NCI-H460 (cell line): ENCODE measurements around the gene ALDH1A3. TPM values are rescaled to one million over a fixed set of nuclear protein-coding genes. Genes with fewer than 3 reads are reported as not detected.

ENCODE experiments used
- DNase-seq: peaks from one replicate; pipeline ENCODE4 v3.0.0-alpha.2; 2016; ENCODE audit warnings: low read depth; ENCODE audit errors: extremely low read depth
- total RNA-seq: library from RNA; depleted of rRNA; stranded (reverse); fragments of >200 nt; shearing (Covaris generic); gene quantifications from 2 replicates; pipeline ENCODE4 v1.2.3, GENCODE V29; 2014

Gene ALDH1A3
- total RNA-seq, 1 experiment from 2014 or later, result 1.9 TPM

GRCh38 chr15:100923076-100923475, 43.4 kb downstream of the ALDH1A3 start:
- DNase-seq, result no peak

- no peak for DNase-seq
These were observed 44.3 kb downstream of the ALDH1A3 start for GRCh38 chr15:100923902-100924301.

- DNase-seq, result no peak
These were observed 44.8 kb downstream of the ALDH1A3 start for GRCh38 chr15:100924436-100924835.

- DNase-seq, result no peak
These were observed 45.8 kb downstream of the ALDH1A3 start for GRCh38 chr15:100925480-100925879.

- DNase-seq, result no peak
These were observed 46.6 kb downstream of the ALDH1A3 start for GRCh38 chr15:100926258-100926657.

- no peak for DNase-seq
These were observed 47.5 kb downstream of the ALDH1A3 start for GRCh38 chr15:100926971-100927756.

- no peak for DNase-seq
These were observed 49.1 kb downstream of the ALDH1A3 start for GRCh38 chr15:100928632-100929280.

- no peak for DNase-seq
These were observed 50.0 kb downstream of the ALDH1A3 start for GRCh38 chr15:100929641-100930042.

- no peak for DNase-seq
These were observed 50.7 kb downstream of the ALDH1A3 start for GRCh38 chr15:100930306-100930848.

- DNase-seq, result no peak
These were observed 51.7 kb downstream of the ALDH1A3 start for GRCh38 chr15:100931143-100931890.

GRCh38 chr15:100932676-100933348, 53.2 kb downstream of the ALDH1A3 start:
- no peak for DNase-seq

- no peak for DNase-seq
These were observed 54.5 kb downstream of the ALDH1A3 start for GRCh38 chr15:100934166-100934565.

- no peak for DNase-seq
These were observed 55.1 kb downstream of the ALDH1A3 start for GRCh38 chr15:100934726-100935125.

- no peak for DNase-seq
These were observed 57.5 kb downstream of the ALDH1A3 start for GRCh38 chr15:100937171-100937570.

GRCh38 chr15:100939791-100940190, 60.2 kb downstream of the ALDH1A3 start:
- DNase-seq, result no peak

GRCh38 chr15:100940767-100941379, 61.2 kb downstream of the ALDH1A3 start:
- DNase-seq, result no peak

GRCh38 chr15:100941536-100941935, 61.9 kb downstream of the ALDH1A3 start:
- no peak for DNase-seq

- no peak for DNase-seq
These were observed 63.2 kb downstream of the ALDH1A3 start for GRCh38 chr15:100942656-100943425.

- DNase-seq, result no peak
These were observed 64.7 kb downstream of the ALDH1A3 start for GRCh38 chr15:100944244-100944895.
